Measurements from ENCODE around the gene TRAPPC1. TPM values are rescaled to one million over a fixed set of nuclear protein-coding genes. Genes with fewer than 3 reads are reported as not detected.

Gene TRAPPC1
- total RNA-seq, 2 experiments from 2014 or later, result 39.3 to 39.5 TPM

DNA sequence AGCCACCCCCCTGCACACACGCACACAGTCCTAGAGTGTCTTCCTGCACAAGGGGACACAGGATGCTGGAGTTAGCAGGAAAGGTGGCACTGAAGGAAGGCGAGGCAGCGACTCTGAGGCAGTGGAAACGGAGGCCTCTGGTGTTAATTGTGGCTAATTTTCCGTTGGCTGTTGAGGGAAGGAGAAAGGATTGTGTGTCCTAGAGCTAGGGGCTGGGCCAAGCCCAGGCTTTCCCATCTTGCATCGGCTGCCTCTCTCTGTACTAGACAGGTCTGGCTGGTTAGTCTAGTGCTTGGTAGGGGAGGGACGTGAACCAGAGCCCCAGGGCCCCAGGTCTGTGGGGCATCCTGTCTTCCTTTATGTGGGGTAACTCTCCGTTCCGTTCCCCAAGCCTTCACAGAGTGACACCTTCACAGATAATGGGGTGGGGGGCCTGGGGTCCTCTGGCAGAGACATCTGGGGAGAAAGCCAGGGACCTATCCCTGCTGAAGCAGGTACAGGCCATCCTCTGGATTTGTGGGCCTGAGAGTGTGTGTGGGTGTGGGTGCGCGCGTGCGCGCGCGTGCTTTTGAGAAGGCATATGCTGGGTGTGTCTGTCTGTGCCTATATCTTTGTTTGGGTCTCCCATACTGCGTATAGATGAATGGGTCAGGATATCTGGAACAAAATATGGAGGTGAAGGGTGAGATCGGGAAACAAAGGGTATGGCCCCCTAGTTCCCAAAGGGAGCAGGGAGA lies 43.4 kb downstream of the TRAPPC1 start, which contains the start of gene CHD3:
Gene CHD3, plus strand, starts transcription at position 606 of the 737 bp plus-strand sequence. CDS start 212 bp downstream, outside the sequence.
- H3K4me1 ChIP-seq (ENCODE audit: insufficient read depth, low read length), result peaks cover 44% of the 10 kb centered on the region
- H3K27me3 ChIP-seq (ENCODE audit: control insufficient read depth in 1 of 2, insufficient read depth in 2 of 2, low read length in 2 of 2), result no peaks in the 10 kb centered on the region
- CTCF ChIA-PET, result interaction anchor here (0.6 kb wide), 1 partner anchor 13 kb away, joined by 4 read pairs; no protein-coding TSS in a partner anchor
- intact Hi-C loops (cut with DNase I, micrococcal nuclease), result loop anchor here (2.0 to 5.0 kb wide), 3 partner anchors 24 to 44 kb away; partner anchors contain the start of genes CNTROB (in 1 of the 2) and TRAPPC1 (in 1 of the 2)
- no peaks in the 10 kb centered on the region for H3K9me3 ChIP-seq (ENCODE audit: control insufficient read depth in 1 of 2, insufficient read depth in 1 of 2, low read length in 2 of 2)
- DNase-seq (peak in 13 of 14 experiments; percentile 18 to 68 (median 34)), ATAC-seq (ENCODE audit: poor library complexity) (peak; percentile 19)
- POLR2A ChIA-PET, result interaction anchor here (0.6 to 0.7 kb wide), 2 partner anchors 28 to 29 kb away, joined by 3 read pairs; partner anchors contain the start of gene RNF227
- no peak within 1 kb of the TSS for H3K27ac Mint-ChIP-seq
- no peaks in the 10 kb centered on the region for H3K27me3 Mint-ChIP-seq
- peak within 1 kb of the TSS; percentile 98 for H3K4me3 ChIP-seq (ENCODE audit: low read length)
- H3K9me3 Mint-ChIP-seq, result no peaks in the 10 kb centered on the region
- peaks cover 9% of the 10 kb centered on the region for H3K36me3 Mint-ChIP-seq (ENCODE audit: low read depth)
- no peak within 1 kb of the TSS for H3K4me3 Mint-ChIP-seq
- TF ChIP-seq, protein P1, sequence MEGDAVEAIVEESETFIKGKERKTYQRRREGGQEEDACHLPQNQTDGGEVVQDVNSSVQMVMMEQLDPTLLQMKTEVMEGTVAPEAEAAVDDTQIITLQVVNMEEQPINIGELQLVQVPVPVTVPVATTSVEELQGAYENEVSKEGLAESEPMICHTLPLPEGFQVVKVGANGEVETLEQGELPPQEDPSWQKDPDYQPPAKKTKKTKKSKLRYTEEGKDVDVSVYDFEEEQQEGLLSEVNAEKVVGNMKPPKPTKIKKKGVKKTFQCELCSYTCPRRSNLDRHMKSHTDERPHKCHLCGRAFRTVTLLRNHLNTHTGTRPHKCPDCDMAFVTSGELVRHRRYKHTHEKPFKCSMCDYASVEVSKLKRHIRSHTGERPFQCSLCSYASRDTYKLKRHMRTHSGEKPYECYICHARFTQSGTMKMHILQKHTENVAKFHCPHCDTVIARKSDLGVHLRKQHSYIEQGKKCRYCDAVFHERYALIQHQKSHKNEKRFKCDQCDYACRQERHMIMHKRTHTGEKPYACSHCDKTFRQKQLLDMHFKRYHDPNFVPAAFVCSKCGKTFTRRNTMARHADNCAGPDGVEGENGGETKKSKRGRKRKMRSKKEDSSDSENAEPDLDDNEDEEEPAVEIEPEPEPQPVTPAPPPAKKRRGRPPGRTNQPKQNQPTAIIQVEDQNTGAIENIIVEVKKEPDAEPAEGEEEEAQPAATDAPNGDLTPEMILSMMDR (IDR thresholded peaks at IDR 0.05), result no peak
- H3K27ac ChIP-seq (ENCODE audit: low read depth in 1 of 2, low read length in 2 of 2), result peak within 1 kb of the TSS; percentile 75 to 96
- peaks cover 37% of the 10 kb centered on the region for H3K36me3 ChIP-seq (ENCODE audit: insufficient read depth, low read length)
- H3K4me1 Mint-ChIP-seq (ENCODE audit: low read depth), result peaks cover 6% of the 10 kb centered on the region

DNA sequence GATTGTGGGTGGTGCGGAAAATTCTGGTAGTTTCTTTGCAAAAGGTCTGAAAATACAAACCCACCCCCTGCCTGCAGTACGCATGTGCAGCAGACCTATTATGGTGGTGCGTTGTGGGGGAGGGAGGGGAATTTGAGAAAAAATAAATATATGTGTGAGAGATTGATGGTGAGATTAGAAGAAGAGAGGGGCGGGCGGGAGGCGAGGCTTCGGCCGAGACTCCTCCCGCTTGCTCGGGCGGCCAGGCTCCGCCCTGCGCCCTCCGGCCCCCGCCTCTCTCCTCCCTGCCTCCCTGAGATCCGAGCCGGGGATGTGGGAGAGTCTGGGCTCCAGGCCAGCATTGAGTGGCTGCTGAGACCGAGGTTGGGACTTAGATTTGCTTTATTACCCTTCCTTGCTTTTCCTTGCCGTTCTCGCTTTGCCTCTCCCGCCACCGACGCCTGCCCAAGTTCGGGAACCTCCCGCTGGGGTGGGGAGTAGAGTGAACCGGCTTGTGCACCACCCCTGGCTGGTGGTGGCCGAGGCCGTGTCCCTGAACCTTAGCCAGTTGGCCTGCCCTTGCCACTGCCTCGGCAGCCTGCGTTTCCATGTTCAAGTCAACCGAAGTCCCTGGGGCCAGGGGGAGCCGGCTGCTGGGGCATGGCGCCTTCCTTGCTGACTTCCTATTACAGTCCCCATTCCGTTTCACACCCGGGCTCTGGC lies 44.1 kb downstream of the TRAPPC1 start:
- Histone ChIP-seq H3K27ac (ENCODE audit: low read depth in 1 of 2, low read length in 2 of 2) (peak overlapping the region; percentile 75 to 96), H3K27me3 (ENCODE audit: control insufficient read depth in 1 of 2, insufficient read depth in 2 of 2, low read length in 2 of 2) (no peaks in the 10 kb centered on the region), H3K4me3 (ENCODE audit: low read length) (peak overlapping the region; percentile 98), H3K4me1 (ENCODE audit: insufficient read depth, low read length) (peaks cover 49% of the 10 kb centered on the region), H3K9me3 (ENCODE audit: control insufficient read depth in 1 of 2, insufficient read depth in 1 of 2, low read length in 2 of 2) (no peaks in the 10 kb centered on the region), H3K36me3 (ENCODE audit: insufficient read depth, low read length) (peaks cover 30% of the 10 kb centered on the region)
- DNase-seq (peak; percentile 72 to 97 (median 86)), ATAC-seq (ENCODE audit: poor library complexity) (peak; percentile 69)
- TF ChIP-seq, protein P1 (IDR thresholded peaks at IDR 0.05), result no peak
- no peaks in the 10 kb centered on the region for H3K9me3 Mint-ChIP-seq
- peaks cover 4% of the 10 kb centered on the region for H3K36me3 Mint-ChIP-seq (ENCODE audit: low read depth)
- H3K27ac Mint-ChIP-seq, result no peak overlapping the region
- no peak overlapping the region for H3K4me3 Mint-ChIP-seq
- CTCF ChIA-PET, result interaction anchor here (0.6 kb wide), 1 partner anchor 14 kb away, joined by 4 read pairs; no protein-coding TSS in a partner anchor
- peaks cover 6% of the 10 kb centered on the region for H3K4me1 Mint-ChIP-seq (ENCODE audit: low read depth)
- no peaks in the 10 kb centered on the region for H3K27me3 Mint-ChIP-seq
- intact Hi-C loops (cut with DNase I, micrococcal nuclease), result loop anchor here (1.0 to 5.0 kb wide), 7 partner anchors 25 to 53 kb away; partner anchors contain the start of genes CNTROB (in 1 of the 2), KDM6B (in 1 of the 2), NAA38 (in 1 of the 2) and TRAPPC1 (in 1 of the 2)
- POLR2A ChIA-PET, result interaction anchor here (0.6 kb wide), 1 partner anchor 28 kb away, joined by 3 read pairs; no protein-coding TSS in a partner anchor

DNA sequence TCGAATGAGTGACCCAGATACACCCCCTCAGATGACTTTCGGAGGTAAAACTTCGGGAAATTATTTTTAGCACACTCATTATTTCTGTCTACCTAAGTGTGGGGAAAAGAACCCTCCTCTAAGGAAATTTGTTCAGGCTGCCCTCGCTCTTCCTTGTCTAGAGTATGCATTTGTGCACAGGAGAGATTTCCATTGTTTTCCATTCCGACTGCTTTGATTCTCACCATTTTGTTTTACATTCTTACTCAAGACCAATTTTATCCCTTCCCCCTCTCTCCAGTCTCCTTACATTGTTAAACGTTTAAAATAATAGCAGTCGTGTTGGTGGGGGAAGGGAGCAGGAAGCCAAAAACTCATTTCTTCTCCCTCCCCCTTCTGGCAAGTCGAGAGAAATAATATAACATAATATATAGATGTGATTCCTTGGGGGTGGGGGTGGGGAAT lies 44.7 kb downstream of the TRAPPC1 start:
- TF ChIP-seq, protein P1 (IDR thresholded peaks at IDR 0.05), result no peak
- Mint-ChIP-seq H3K27me3 (no peaks in the 10 kb centered on the region), H3K4me1 (ENCODE audit: low read depth) (peaks cover 6% of the 10 kb centered on the region), H3K36me3 (ENCODE audit: low read depth) (peaks cover 4% of the 10 kb centered on the region), H3K4me3 (no peak overlapping the region), H3K9me3 (no peaks in the 10 kb centered on the region), H3K27ac (no peak overlapping the region)
- intact Hi-C loops (cut with DNase I, micrococcal nuclease), result loop anchor here (1.0 to 5.0 kb wide), 5 partner anchors 24 to 52 kb away; partner anchors contain the start of genes CNTROB (in 1 of the 2), KDM6B (in 1 of the 2), NAA38 (in 1 of the 2) and TRAPPC1 (in 1 of the 2)
- ChIA-PET POLR2A (interaction anchor here (1.1 to 1.7 kb wide), 2 partner anchors 29 to 30 kb away, joined by 3 to 18 read pairs; partner anchors contain the start of genes NAA38 and RNF227), CTCF (no interaction called here)
- peak; percentile 37 for ATAC-seq (ENCODE audit: poor library complexity)
- Histone ChIP-seq H3K36me3 (ENCODE audit: insufficient read depth, low read length) (peaks cover 25% of the 10 kb centered on the region), H3K4me1 (ENCODE audit: insufficient read depth, low read length) (peaks cover 55% of the 10 kb centered on the region), H3K9me3 (ENCODE audit: control insufficient read depth in 1 of 2, insufficient read depth in 1 of 2, low read length in 2 of 2) (no peaks in the 10 kb centered on the region), H3K4me3 (ENCODE audit: low read length) (peak overlapping the region; percentile 98), H3K27me3 (ENCODE audit: control insufficient read depth in 1 of 2, insufficient read depth in 2 of 2, low read length in 2 of 2) (no peaks in the 10 kb centered on the region), H3K27ac (ENCODE audit: low read depth in 1 of 2, low read length in 2 of 2) (peak overlapping the region; percentile 86 to 96)
- no peak for DNase-seq

All from CD4-positive, alpha-beta T cell (primary cell).